WERI-Rb-1 (cell line): ENCODE results near the gene APCDD1L.
"Not testable (repeated sequence)": the region's sequence is repeated elsewhere in the genome, so short reads cannot be mapped to it uniquely, and the experiment has no call there.

Experiments
- DNase-seq: peaks from one replicate; pipeline ENCODE4 v3.0.0-alpha.2; 2020
- H3K27ac ChIP-seq: fragments of 250-450 bp; sonication (Bioruptor Pico); 2 replicates; pipeline ENCODE4 v1.5.1; 2020; ENCODE audit warnings: mild to moderate bottlenecking, moderate library complexity
- H3K27me3 ChIP-seq: fragments of 250-450 bp; sonication (Bioruptor Pico); 2 replicates; pipeline ENCODE4 v1.5.1; 2021; ENCODE audit warnings: mild to moderate bottlenecking, low read depth, moderate library complexity; ENCODE audit not compliant: insufficient read depth, severe bottlenecking
- H3K36me3 ChIP-seq: fragments of 250-450 bp; sonication (Bioruptor Pico); 2 replicates; pipeline ENCODE4 v1.5.1; 2020; ENCODE audit warnings: mild to moderate bottlenecking, moderate library complexity
- H3K4me3 ChIP-seq: 2 replicates; pipeline ENCODE4 v1.5.1; 2011; ENCODE audit warnings: low read depth, mild to moderate bottlenecking, control low read depth, low read length
- H3K9me3 ChIP-seq: fragments of 250-450 bp; sonication (Bioruptor Pico); 2 replicates; pipeline ENCODE4 v1.5.1; 2021; ENCODE audit warnings: mild to moderate bottlenecking, moderate library complexity; ENCODE audit not compliant: severe bottlenecking
- TF ChIP-seq, protein P1 (sequence below): IDR thresholded peaks from 2 replicates; pipeline ENCODE4 v1.5.1; 2011; ENCODE audit warnings: low read depth, mild to moderate bottlenecking, control low read depth, inconsistent platforms, low read length

Gene APCDD1L

DNA sequence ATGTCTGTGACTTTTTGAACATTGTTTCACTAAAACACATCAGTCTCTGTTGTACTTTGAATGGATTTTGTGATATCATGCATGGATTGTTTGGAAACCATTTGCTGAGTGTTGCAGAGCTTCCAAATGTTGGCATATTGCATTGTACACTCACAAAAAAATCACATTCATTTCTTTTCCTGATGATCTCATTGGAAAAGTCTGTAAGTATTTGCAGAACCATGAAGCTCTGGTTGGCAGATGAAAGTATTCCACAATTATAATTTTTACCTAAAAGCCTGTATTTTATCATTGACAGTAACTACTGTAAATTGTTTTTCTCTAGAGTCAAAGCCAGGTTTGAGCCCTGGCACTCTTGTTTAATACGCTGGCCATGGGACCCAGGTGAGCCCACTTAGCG, 84.1 kb downstream of the APCDD1L start:
- no peak overlapping the region for H3K27ac ChIP-seq
- no peak for DNase-seq
- TF ChIP-seq, protein P1, sequence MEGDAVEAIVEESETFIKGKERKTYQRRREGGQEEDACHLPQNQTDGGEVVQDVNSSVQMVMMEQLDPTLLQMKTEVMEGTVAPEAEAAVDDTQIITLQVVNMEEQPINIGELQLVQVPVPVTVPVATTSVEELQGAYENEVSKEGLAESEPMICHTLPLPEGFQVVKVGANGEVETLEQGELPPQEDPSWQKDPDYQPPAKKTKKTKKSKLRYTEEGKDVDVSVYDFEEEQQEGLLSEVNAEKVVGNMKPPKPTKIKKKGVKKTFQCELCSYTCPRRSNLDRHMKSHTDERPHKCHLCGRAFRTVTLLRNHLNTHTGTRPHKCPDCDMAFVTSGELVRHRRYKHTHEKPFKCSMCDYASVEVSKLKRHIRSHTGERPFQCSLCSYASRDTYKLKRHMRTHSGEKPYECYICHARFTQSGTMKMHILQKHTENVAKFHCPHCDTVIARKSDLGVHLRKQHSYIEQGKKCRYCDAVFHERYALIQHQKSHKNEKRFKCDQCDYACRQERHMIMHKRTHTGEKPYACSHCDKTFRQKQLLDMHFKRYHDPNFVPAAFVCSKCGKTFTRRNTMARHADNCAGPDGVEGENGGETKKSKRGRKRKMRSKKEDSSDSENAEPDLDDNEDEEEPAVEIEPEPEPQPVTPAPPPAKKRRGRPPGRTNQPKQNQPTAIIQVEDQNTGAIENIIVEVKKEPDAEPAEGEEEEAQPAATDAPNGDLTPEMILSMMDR = no peak
- H3K4me3 ChIP-seq = no peak overlapping the region
- H3K9me3 ChIP-seq = no peaks in the 10 kb centered on the region
- H3K27me3 ChIP-seq = no peaks in the 10 kb centered on the region
- peaks cover 15% of the 10 kb centered on the region for H3K36me3 ChIP-seq

DNA sequence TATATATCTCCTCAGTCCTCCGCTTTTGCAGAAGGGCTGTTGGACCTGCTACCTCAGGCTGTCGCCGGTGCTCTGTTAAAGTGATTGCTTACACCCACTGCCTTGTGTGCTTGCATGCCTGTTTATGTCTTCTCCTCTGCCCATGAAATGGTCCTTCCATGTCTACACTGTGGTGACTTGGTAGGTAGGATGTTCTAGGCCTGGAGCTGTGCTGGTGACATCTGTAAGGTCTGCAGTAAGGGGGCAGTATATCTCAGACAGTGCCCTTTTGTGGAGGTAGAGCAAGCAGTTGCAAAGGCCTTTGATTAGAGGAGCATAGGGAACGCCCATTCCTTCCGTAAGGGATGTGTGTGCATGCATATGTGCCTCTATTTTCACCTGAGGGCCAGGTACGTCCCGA, 85.9 kb downstream of the APCDD1L start:
- Histone ChIP-seq H3K9me3 (no peaks in the 10 kb centered on the region), H3K27me3 (no peaks in the 10 kb centered on the region), H3K27ac (no peak overlapping the region), H3K4me3 (no peak overlapping the region), H3K36me3 (peaks cover 14% of the 10 kb centered on the region)
- no peak for DNase-seq
- TF ChIP-seq, protein P1 = 0 out of 2 replicates have a peak, but pooled peaks have one; percentile 30

DNA sequence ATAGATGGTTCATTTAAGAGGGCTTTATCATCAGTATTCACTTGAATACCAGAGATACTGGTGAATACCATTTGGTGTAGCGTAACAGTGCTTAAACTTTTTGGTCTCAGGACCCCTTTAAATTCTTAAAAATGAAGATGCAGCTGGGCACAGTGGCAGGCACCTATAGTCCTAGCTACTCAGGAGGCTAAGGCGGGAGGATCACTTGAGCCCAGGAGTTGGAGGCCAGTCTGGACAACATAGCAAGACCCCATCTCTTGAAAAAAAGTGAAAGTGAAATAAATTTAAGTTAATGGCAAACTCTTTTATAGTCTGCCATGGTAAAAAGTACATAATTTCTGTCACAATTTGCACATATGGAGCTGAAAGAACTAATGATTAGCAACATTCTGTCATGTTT, 86.8 kb downstream of the APCDD1L start:
- no peak overlapping the region for H3K27ac ChIP-seq
- DNase-seq = no peak
- peaks cover 11% of the 10 kb centered on the region for H3K36me3 ChIP-seq
- H3K9me3 ChIP-seq = no peaks in the 10 kb centered on the region
- TF ChIP-seq, protein P1 = no peak
- H3K4me3 ChIP-seq = no peak overlapping the region
- H3K27me3 ChIP-seq = no peaks in the 10 kb centered on the region

DNA sequence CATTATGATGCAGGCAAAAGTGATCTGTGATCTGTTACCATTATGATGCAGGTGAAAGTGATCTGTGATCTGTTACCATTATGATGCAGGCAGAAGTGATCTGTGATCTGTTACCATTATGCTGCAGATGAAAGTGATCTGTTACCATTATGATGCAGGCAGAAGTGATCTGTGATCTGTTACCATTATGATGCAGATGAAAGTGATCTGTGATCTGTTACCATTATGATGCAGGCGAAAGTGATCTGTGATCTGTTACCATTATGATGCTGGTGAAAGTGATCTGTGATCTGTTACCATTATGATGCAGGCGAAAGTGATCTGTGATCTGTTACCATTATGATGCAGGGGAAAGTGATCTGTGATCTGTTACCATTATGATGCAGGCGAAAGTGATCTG, 87.6 kb downstream of the APCDD1L start:
- not testable (repeated sequence) for H3K4me3 ChIP-seq, H3K27ac ChIP-seq, H3K27me3 ChIP-seq, DNase-seq, H3K9me3 ChIP-seq
- peaks cover 11% of the 10 kb centered on the region for H3K36me3 ChIP-seq

DNA sequence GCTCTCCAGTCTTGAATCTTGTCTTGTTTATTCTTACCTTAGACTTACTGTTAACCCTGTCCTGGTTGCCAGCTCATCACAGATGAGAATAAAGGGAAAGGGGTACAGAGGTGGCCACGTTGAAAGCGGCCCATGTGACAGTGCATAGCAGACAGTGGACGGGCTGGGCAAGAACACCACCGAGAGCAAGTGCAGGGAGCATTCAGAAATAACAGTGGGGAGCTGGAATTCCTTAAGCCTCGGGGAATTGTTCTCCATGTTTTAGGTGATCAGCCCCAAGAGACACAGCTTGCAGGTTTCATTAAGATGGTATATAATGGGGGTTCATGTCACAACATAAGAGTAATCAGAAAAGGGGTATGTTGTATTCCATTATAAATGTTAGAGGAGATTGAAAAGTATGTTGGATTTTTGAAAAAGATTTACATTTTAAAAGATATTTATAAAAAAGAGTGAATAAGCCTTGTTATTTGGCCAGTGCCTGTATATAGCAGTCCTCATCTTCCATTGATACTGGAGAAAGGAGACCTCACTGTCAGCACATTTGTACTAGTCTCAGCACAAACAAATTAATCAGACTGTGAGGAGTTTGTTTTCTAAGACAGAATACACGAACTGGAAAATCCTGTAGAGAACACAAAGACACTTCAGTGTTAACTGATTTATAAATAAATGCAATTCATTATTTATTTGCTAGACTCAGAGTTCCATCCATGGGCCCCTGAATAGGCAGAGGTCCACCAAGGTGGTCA, 90.8 kb downstream of the APCDD1L start:
- Histone ChIP-seq H3K4me3 (no peak overlapping the region), H3K27me3 (no peaks in the 10 kb centered on the region), H3K27ac (no peak overlapping the region), H3K9me3 (no peaks in the 10 kb centered on the region), H3K36me3 (peaks cover 25% of the 10 kb centered on the region)
- no peak for DNase-seq
- TF ChIP-seq, protein P1 = no peak

DNA sequence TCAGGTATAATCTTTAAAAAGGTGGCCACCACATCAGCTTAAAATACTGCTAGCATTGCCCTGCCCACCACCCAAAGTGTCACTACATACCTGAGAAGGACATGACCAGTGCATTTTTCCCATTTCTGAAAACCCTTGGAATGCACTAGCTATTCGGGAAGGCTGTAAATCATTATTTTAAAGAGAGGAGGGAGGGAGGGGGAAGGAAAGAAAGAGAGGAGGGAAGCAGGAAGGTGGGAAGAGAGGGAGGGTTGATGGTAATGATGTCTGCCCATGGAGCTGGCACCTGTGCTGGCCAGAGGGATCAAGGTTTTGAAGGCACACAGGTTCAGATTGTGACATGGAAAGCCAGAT, 93.7 kb downstream of the APCDD1L start:
- Histone ChIP-seq H3K27me3 (no peaks in the 10 kb centered on the region), H3K9me3 (no peaks in the 10 kb centered on the region), H3K27ac (no peak overlapping the region), H3K4me3 (no peak overlapping the region), H3K36me3 (peaks cover 37% of the 10 kb centered on the region)
- TF ChIP-seq, protein P1 = no peak
- DNase-seq = no peak
